ENCODE measurements around the gene SLC6A11.

SLC6A11 gene

DNA sequence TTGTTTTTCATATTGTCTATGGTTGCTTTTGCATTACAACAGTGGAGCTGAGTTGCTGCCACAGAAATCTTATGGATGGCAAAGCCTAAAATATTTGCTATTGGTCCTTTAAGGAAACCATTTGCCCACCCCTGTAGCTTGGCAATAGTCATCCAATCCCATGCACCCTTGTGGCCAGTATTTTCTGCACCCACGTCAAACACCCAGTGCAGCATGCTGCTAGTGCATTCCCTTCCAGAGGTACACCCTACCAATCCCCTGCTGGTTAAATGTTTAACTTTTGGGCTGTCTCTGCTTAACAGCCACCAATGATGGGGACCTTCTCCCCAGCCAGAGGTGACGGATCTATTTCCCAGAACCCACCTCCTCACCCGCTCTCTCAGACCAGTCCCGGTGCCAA, 23.8 kb upstream of the SLC6A11 start:
- TF ChIP-seq, protein P1, sequence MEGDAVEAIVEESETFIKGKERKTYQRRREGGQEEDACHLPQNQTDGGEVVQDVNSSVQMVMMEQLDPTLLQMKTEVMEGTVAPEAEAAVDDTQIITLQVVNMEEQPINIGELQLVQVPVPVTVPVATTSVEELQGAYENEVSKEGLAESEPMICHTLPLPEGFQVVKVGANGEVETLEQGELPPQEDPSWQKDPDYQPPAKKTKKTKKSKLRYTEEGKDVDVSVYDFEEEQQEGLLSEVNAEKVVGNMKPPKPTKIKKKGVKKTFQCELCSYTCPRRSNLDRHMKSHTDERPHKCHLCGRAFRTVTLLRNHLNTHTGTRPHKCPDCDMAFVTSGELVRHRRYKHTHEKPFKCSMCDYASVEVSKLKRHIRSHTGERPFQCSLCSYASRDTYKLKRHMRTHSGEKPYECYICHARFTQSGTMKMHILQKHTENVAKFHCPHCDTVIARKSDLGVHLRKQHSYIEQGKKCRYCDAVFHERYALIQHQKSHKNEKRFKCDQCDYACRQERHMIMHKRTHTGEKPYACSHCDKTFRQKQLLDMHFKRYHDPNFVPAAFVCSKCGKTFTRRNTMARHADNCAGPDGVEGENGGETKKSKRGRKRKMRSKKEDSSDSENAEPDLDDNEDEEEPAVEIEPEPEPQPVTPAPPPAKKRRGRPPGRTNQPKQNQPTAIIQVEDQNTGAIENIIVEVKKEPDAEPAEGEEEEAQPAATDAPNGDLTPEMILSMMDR (IDR thresholded peaks at IDR 0.05; ENCODE audit: insufficient read depth, missing control alignments) = no peak
- DNase-seq (ENCODE audit: insufficient read length, low spot score) = no peak
- no peak for FAIRE-seq

DNA sequence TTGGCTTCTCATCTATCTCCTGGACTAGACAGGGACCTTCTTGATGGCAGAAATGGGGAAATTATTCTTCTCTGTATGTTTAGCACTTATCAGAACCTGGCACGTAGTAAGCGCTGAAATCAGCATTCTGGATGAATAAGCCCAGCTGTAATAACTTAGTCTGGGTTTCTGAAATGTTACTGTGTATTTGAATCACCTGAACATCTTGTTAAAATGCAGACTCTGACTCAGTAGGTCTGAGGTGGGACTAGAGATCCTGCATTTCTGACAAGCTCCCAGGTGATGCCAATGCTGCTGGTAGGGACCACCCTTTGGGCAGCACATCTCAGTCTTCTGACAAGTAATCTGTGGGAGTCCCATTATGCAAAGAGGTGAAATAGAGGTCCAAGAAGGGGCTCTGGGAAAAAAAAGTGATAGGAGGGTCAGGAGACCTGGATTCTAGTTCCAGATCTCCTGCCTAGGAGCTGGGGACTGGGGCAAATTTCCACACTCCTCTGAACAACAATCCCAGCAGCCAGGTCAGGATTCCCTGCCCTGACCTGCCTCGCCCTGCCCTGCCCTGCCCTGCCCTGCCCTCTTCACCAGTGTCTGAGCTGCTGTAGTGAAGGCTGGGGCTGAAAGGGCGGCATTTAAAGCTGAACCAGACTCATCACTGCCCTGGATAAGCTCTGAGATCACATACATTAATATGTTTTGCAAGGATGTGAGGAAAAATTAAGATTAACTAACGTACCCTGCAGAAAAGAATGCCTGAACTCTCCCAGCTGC, 17.2 kb upstream of the SLC6A11 start:
- DNase-seq (ENCODE audit: insufficient read length, low spot score) = no peak
- TF ChIP-seq, protein P1 (IDR thresholded peaks at IDR 0.05; ENCODE audit: insufficient read depth, missing control alignments) = no peak
- no peak for FAIRE-seq

DNA sequence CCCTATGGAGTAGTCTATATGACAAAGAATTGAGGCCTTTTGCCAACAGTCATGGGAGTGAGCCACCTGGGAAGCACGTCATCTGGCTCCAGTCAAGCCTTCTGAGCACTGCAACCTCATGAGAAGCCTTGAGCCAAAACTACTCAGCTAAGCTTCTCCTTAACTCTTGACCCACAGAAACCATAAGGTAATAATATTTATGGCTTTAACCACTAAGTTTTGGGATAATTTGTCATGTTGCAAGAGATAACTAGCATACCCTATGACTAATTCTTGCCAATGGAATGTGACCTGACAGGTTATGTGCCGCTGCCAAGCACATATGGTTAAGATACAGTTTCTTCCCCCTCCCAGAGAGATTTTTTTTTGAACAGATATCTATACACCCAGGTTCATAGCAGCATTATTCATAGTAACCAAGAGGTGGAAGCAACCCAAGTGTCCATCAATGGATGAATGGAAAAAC, 11.8 kb upstream of the SLC6A11 start:
- FAIRE-seq (no peak), DNase-seq (ENCODE audit: insufficient read length, low spot score) (no peak)
- TF ChIP-seq, protein P1 (IDR thresholded peaks at IDR 0.05; ENCODE audit: insufficient read depth, missing control alignments) = no peak

DNA sequence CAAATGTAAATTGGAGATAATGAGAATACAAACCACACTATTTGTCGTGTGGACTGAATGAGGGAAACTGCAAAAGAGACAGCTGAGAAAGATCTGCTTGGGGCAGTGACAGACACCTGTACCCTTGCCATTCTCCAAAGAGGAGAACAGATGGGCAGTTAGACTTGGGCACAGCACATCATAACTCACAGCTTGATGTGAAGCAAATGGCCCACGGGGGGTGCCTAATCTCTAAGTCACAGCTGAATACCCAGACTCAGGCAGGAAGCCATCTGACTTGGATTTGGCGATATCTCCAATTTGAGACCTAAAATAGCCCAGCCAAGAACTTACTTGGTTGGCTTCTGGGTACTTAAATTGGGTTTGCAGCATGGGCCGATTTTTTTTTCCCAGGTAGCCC, 10.0 kb upstream of the SLC6A11 start:
- no peak for FAIRE-seq
- TF ChIP-seq, protein P1 (IDR thresholded peaks at IDR 0.05; ENCODE audit: insufficient read depth, missing control alignments) = no peak
- no peak for DNase-seq (ENCODE audit: insufficient read length, low spot score)

DNA sequence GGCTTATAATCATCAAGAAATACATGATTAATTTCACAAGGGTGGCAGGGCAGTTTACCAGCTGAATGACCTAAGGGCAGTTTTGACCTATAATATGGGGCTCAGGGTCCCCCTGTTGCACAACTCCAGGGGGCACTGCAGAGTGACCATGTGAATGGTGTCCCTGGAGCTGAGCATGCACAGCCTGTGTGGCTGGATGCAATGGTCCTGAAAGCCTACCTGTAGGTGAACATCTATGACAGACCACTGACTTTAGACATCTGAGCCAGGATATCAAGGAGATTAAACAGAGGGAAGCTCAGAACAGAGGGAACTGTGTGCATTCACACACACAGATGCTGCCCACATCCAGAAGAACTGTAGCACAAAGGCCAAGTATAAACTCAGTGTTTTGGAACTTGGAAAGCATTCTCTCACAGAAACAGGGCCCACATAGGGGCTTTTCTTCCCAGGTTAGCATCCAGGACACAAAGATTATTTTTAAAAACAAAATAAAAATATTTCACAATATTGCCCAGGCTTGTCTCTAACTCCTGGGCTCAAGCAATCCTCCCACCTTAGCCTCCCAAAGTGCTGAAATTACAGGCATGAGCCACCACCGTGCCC, 7.8 kb upstream of the SLC6A11 start:
- DNase-seq (ENCODE audit: insufficient read length, low spot score) (no peak), FAIRE-seq (no peak)
- TF ChIP-seq, protein P1 (IDR thresholded peaks at IDR 0.05; ENCODE audit: insufficient read depth, missing control alignments) = no peak

DNA sequence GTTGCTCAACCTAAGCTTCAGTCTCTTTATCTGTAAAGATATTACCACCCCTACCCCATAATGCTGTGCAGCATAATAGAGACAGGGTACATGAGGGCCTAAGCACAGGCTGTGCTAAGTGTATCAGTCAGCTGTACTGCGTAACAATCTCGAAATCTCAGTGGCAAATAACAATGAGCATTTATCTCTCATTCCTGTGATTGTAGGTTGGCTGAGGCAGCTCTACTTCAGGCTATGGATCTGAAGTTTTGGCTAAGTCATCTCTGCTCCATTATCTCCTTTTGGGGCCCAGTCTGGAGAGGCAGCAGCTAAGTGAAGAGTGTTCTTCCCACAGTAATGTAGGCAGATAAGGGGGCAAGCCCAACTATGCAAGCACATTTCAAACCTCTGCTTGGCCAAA, 7.1 kb upstream of the SLC6A11 start:
- FAIRE-seq (no peak), DNase-seq (ENCODE audit: insufficient read length, low spot score) (no peak)
- TF ChIP-seq, protein P1 (IDR thresholded peaks at IDR 0.05; ENCODE audit: insufficient read depth, missing control alignments) = no peak

DNA sequence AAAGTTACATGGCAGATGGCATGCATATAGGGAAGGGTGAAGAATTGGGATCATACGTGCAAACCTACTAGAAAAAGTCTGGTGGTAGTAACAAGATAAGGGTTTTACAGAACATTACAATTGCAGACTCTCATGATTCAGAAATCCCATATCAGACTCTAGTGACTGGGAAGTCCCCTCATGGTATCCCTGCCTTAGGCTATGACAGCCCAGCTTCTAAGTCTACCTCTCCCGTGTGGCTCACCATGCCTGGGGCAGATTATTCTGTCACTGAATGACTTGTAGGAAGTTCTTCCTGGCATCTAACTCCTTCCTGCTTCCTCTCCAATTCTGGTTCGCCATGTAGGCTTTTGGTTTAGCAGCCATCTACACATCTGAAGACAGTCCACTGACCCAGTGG, 5.7 kb upstream of the SLC6A11 start:
- TF ChIP-seq, protein P1 (IDR thresholded peaks at IDR 0.05; ENCODE audit: insufficient read depth, missing control alignments) = no peak
- DNase-seq (ENCODE audit: insufficient read length, low spot score) = no peak
- no peak for FAIRE-seq

All from D721Med (cell line).